Ishikawa (cell line): ENCODE results near the gene RGS6.

Experiments
- CEBPB ChIP-seq: IDR thresholded peaks from 2 replicates; pipeline ENCODE4 v1.6.1; 2012
- CREB1 ChIP-seq: IDR thresholded peaks from 2 replicates; pipeline ENCODE4 v1.6.1; 2012; ENCODE audit warnings: low read depth
- EGR1 ChIP-seq: IDR thresholded peaks from 2 replicates; pipeline ENCODE4 v1.6.1; 2012
- EP300 ChIP-seq: IDR thresholded peaks from 2 replicates; pipeline ENCODE4 v1.6.1; 2012; ENCODE audit warnings: borderline replicate concordance
- FOXM1 ChIP-seq: IDR thresholded peaks from 2 replicates; pipeline ENCODE4 v1.6.1; 2012; ENCODE audit warnings: low read depth, borderline replicate concordance
- NFIC ChIP-seq: IDR thresholded peaks from 2 replicates; pipeline ENCODE4 v1.6.1; 2012
- RAD21 ChIP-seq: IDR thresholded peaks from 2 replicates; pipeline ENCODE4 v1.6.1; 2012; ENCODE audit warnings: low read depth
- TAF1 ChIP-seq: IDR thresholded peaks from 2 replicates; pipeline ENCODE4 v1.6.1; 2012; ENCODE audit warnings: low read depth, mild to moderate bottlenecking
- TCF12 ChIP-seq: IDR thresholded peaks from 2 replicates; pipeline ENCODE4 v1.6.1; 2012; ENCODE audit warnings: low read depth
- TEAD4 ChIP-seq: IDR thresholded peaks from 2 replicates; pipeline ENCODE4 v1.6.1; 2012
- YY1 ChIP-seq: IDR thresholded peaks from 2 replicates; pipeline ENCODE4 v1.6.1; 2012; ENCODE audit warnings: low read depth
- ZBTB7A ChIP-seq: IDR thresholded peaks from 2 replicates; pipeline ENCODE4 v1.6.1; 2012; ENCODE audit warnings: low read depth
- TF ChIP-seq, protein P1 (sequence below): IDR thresholded peaks from 2 replicates; pipeline ENCODE4 v1.6.1; 2012; ENCODE audit warnings: low read depth, mild to moderate bottlenecking
- TF ChIP-seq, protein P2 (sequence below): IDR thresholded peaks from 2 replicates; pipeline ENCODE4 v1.6.1; 2012
- TF ChIP-seq, protein P3 (sequence below): IDR thresholded peaks from 2 replicates; pipeline ENCODE4 v1.6.1; 2012

The RGS6 gene

DNA sequence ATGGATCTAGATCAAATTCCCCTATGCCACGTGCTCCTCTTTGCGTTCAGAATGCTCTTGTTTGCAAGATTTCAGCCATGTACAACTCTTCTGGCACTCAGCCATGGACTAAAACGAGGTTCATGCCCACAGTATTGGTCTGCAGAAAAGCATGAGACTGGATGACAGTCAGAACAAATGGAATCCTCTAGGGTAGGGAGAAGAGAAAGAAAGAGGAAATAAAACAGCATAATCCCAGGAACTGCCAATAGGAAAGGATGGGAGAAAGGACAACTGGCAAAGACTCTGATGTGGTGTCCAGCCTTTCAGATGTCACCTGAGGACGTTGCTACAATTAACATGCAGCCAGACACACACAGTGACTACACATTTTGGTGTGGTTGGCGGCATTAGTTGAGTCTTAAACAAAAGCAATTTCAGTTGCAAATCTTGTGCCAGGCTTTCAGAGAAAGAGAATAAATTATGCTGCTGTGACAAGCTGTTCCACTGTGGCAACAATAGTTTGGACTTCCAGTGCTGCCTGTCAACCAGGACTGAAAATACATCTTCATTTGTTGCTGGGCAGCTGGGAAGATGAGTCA is 338.0 kb downstream of the RGS6 start:
- TF ChIP-seq TCF12 (no peak), RAD21 (no peak), CREB1 (no peak), ZBTB7A (no peak), TEAD4 (no peak), FOXM1 (no peak), CEBPB (no peak), EGR1 (no peak), TAF1 (no peak), EP300 (no peak), YY1 (no peak), NFIC (no peak)
- TF ChIP-seq, protein P1, sequence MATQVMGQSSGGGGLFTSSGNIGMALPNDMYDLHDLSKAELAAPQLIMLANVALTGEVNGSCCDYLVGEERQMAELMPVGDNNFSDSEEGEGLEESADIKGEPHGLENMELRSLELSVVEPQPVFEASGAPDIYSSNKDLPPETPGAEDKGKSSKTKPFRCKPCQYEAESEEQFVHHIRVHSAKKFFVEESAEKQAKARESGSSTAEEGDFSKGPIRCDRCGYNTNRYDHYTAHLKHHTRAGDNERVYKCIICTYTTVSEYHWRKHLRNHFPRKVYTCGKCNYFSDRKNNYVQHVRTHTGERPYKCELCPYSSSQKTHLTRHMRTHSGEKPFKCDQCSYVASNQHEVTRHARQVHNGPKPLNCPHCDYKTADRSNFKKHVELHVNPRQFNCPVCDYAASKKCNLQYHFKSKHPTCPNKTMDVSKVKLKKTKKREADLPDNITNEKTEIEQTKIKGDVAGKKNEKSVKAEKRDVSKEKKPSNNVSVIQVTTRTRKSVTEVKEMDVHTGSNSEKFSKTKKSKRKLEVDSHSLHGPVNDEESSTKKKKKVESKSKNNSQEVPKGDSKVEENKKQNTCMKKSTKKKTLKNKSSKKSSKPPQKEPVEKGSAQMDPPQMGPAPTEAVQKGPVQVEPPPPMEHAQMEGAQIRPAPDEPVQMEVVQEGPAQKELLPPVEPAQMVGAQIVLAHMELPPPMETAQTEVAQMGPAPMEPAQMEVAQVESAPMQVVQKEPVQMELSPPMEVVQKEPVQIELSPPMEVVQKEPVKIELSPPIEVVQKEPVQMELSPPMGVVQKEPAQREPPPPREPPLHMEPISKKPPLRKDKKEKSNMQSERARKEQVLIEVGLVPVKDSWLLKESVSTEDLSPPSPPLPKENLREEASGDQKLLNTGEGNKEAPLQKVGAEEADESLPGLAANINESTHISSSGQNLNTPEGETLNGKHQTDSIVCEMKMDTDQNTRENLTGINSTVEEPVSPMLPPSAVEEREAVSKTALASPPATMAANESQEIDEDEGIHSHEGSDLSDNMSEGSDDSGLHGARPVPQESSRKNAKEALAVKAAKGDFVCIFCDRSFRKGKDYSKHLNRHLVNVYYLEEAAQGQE, result no peak
- TF ChIP-seq, protein P2, sequence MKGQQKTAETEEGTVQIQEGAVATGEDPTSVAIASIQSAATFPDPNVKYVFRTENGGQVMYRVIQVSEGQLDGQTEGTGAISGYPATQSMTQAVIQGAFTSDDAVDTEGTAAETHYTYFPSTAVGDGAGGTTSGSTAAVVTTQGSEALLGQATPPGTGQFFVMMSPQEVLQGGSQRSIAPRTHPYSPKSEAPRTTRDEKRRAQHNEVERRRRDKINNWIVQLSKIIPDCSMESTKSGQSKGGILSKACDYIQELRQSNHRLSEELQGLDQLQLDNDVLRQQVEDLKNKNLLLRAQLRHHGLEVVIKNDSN, result no peak
- TF ChIP-seq, protein P3, sequence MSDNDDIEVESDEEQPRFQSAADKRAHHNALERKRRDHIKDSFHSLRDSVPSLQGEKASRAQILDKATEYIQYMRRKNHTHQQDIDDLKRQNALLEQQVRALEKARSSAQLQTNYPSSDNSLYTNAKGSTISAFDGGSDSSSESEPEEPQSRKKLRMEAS, result no peak

DNA sequence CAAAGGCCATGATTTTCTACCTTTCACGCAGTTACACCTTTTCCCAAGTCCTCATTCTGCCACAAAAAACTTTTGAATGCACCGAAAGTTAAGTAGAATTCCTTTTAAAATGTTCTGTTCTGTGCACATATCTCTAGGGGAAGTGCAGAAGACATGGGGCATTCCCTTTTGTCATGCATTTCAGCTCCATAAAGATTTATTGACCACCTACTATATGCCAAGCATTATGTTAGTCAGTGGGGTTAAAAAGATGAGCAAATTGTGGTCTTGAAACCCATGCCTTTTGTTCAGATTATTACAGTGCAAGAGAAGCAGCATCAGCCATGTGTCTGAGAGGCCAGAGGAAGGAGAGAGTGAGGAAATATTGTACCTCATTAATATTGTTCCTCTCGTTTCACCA is 338.5 kb downstream of the RGS6 start:
- TF ChIP-seq, protein P2, result no peak

DNA sequence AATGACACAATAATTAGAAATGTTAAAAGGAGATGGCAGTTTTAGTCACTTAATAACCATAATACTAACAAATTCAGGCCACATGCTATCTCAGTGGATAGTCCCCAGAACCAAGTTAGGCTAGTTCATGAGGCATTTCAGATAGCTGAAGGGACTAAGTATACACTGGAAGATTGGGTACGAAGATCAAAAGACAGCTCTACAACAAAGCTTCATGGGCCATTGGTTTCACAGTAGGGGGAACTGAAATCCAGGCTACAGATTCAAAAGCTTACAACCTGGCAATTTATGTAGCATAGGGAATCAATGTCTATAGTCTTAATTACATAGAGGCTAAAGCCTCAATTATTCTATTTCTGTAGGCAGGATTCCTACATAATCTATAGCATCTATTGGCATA is 343.0 kb downstream of the RGS6 start:
- TF ChIP-seq TCF12 (no peak), ZBTB7A (no peak), NFIC (no peak), TEAD4 (no peak), CEBPB (no peak), YY1 (no peak), TAF1 (no peak), EP300 (no peak), FOXM1 (no peak), RAD21 (no peak)
- TF ChIP-seq, protein P2, result no peak
- TF ChIP-seq, protein P3, result no peak

DNA sequence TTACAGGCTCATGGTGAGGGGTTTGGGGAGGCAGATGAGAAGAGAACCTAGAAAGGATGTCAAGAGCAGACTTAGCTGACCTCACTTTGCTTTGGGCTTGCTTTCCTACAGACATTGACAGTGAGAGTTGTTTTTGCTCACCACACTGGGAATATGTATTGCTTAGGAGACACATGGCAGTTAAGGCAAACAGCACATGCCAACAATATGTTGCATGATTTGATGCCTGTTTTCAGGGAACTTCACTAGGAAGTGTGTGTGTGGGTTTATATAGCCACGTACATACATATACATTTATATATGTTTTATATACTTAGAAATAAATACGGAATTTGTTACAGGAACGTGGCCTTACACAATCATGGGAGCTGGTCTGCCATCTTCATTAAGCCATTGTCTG is 346.1 kb downstream of the RGS6 start:
- TF ChIP-seq TEAD4 (no peak), EGR1 (no peak), RAD21 (no peak), YY1 (no peak), FOXM1 (no peak), ZBTB7A (no peak), EP300 (no peak), CEBPB (no peak), TAF1 (no peak)
- TF ChIP-seq, protein P3, result no peak
- TF ChIP-seq, protein P2, result no peak
- TF ChIP-seq, protein P1, result no peak

DNA sequence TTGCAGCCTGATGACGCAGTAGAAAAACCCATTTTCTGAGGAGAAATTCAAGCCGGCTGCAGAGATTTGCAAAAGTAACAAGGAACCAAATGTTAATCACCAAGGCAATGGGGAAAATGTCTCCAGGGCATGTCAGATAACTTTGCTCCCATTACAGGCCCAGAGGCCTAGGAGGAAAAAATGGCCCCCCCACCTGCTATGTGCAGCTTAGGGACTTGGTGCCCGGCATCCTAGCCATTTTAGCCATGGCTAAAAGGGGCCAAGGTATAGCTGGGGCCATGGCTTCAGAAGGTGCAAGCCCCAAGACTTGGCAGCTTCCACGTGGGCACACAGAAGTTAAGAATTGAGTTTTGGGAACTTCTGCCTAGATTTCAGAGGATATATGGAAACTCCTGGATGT is 351.9 kb downstream of the RGS6 start:
- TF ChIP-seq, protein P3, result no peak
- TF ChIP-seq EP300 (no peak), TAF1 (no peak), NFIC (no peak), CREB1 (no peak), CEBPB (no peak), TCF12 (no peak), FOXM1 (no peak), EGR1 (no peak), RAD21 (no peak), ZBTB7A (no peak), YY1 (no peak), TEAD4 (no peak)
- TF ChIP-seq, protein P2, result no peak
- TF ChIP-seq, protein P1, result no peak
